ENCODE data around the gene COQ8B. TPM values are rescaled to one million over a fixed set of nuclear protein-coding genes. Genes with fewer than 3 reads are reported as not detected.

COQ8B gene
- polyA plus RNA-seq, 1 experiment, result 35.3 TPM

- ChIA-PET POLR2A (no interaction called here), CTCF (interaction anchor here (1.1 to 1.3 kb wide), 2 partner anchors 21 to 84 kb away, joined by 3 to 7 read pairs; no protein-coding TSS in a partner anchor)
- H3K4me3 ChIP-seq (ENCODE audit: low read depth, low read length), result no peak overlapping the region
- DNase-seq (ENCODE audit: low read depth), result no peak
- no peaks in the 10 kb centered on the region for H3K27me3 ChIP-seq (ENCODE audit: control insufficient read depth, insufficient read depth, low read length)
- H3K36me3 ChIP-seq (ENCODE audit: control insufficient read depth, insufficient read depth, low read length), result no peaks in the 10 kb centered on the region; the same call in 1 of the 2 replicates
- no peak for TF ChIP-seq CTCF (IDR thresholded peaks at IDR 0.05; ENCODE audit: insufficient read depth, low read depth, low read length)
Observed at GRCh38 chr19:40747536-40747935, 30.9 kb upstream of the COQ8B start.

- Histone ChIP-seq H3K27me3 (ENCODE audit: control insufficient read depth, insufficient read depth, low read length) (no peaks in the 10 kb centered on the region), H3K36me3 (ENCODE audit: control insufficient read depth, insufficient read depth, low read length) (peaks cover 3% of the 10 kb centered on the region), H3K4me3 (ENCODE audit: low read depth, low read length) (no peak overlapping the region)
- POLR2A ChIA-PET, result no interaction called here
- TF ChIP-seq CTCF (IDR thresholded peaks at IDR 0.05; ENCODE audit: insufficient read depth, low read depth, low read length), result no peak
- CTCF ChIA-PET, result interaction anchor here (1.8 kb wide), 1 partner anchor 13 kb away, joined by 7 read pairs; no protein-coding TSS in a partner anchor
- no peak for DNase-seq (ENCODE audit: low read depth)
Observed at GRCh38 chr19:40745402-40745780, 28.7 kb upstream of the COQ8B start.

- H3K27me3 ChIP-seq (ENCODE audit: control insufficient read depth, insufficient read depth, low read length), result no peaks in the 10 kb centered on the region
- no peak for DNase-seq (ENCODE audit: low read depth)
- POLR2A ChIA-PET, result no interaction called here
- CTCF ChIA-PET, result interaction anchor here (1.3 to 1.8 kb wide), 3 partner anchors 12 to 22 kb away, joined by 3 to 7 read pairs (median 4); no protein-coding TSS in a partner anchor
- TF ChIP-seq CTCF (IDR thresholded peaks at IDR 0.05; ENCODE audit: insufficient read depth, low read depth, low read length), result no peak
- peaks cover 3% of the 10 kb centered on the region for H3K36me3 ChIP-seq (ENCODE audit: control insufficient read depth, insufficient read depth, low read length)
- no peak overlapping the region for H3K4me3 ChIP-seq (ENCODE audit: low read depth, low read length)
Observed at GRCh38 chr19:40744554-40745401, 28.1 kb upstream of the COQ8B start.

GRCh38 chr19:40743926-40744325 lies 27.2 kb upstream of the COQ8B start:
- TF ChIP-seq CTCF (IDR thresholded peaks at IDR 0.05; ENCODE audit: insufficient read depth, low read depth, low read length), result no peak
- POLR2A ChIA-PET, result no interaction called here
- DNase-seq (ENCODE audit: low read depth), result no peak
- CTCF ChIA-PET, result interaction anchor here (0.6 to 1.8 kb wide), 4 partner anchors 12 to 34 kb away, joined by 3 to 7 read pairs (median 4); partner anchors contain the start of gene RAB4B
- Histone ChIP-seq H3K27me3 (ENCODE audit: control insufficient read depth, insufficient read depth, low read length) (no peaks in the 10 kb centered on the region), H3K4me3 (ENCODE audit: low read depth, low read length) (no peak overlapping the region), H3K36me3 (ENCODE audit: control insufficient read depth, insufficient read depth, low read length) (peaks cover 9% of the 10 kb centered on the region)

GRCh38 chr19:40742886-40743285 lies 26.2 kb upstream of the COQ8B start:
- TF ChIP-seq CTCF (IDR thresholded peaks at IDR 0.05; ENCODE audit: insufficient read depth, low read depth, low read length), result no peak
- POLR2A ChIA-PET, result no interaction called here
- peaks cover 11% of the 10 kb centered on the region for H3K36me3 ChIP-seq (ENCODE audit: control insufficient read depth, insufficient read depth, low read length)
- CTCF ChIA-PET, result interaction anchor here (1.4 to 2.2 kb wide), 2 partner anchors 12 to 21 kb away, joined by 3 to 4 read pairs; no protein-coding TSS in a partner anchor
- H3K27me3 ChIP-seq (ENCODE audit: control insufficient read depth, insufficient read depth, low read length), result no peaks in the 10 kb centered on the region
- DNase-seq (ENCODE audit: low read depth), result no peak
- H3K4me3 ChIP-seq (ENCODE audit: low read depth, low read length), result no peak overlapping the region

Data from BJ (cell line).